PC-3 (cell line): Measurements from ENCODE around the gene C12orf57. TPM values are rescaled to one million over a fixed set of nuclear protein-coding genes. Genes with fewer than 3 reads are reported as not detected.
"Not testable (repeated sequence)": the region's sequence is repeated elsewhere in the genome, so short reads cannot be mapped to it uniquely, and the experiment has no call there.

Experiments
- ATAC-seq: fragments of 200-7000 bp; cut with Tn5 transposase; 2 replicates; pipeline ENCODE4 v1.9.1; 2020; ENCODE audit warnings: mild to moderate bottlenecking, moderate library complexity
- BruUV-seq: library from RNA; stranded (reverse); fragments of 400-500 nt; replicated peaks from 2 replicates; lab custom pipeline; 2021; lab: Mats Ljungman, UMichigan
- CTCF ChIA-PET: fragments of 300-600 bp; sonication (Branson Sonifier 250); formaldehyde crosslinking; loops from one replicate; lab custom pipeline; 2022; ENCODE audit warnings: antibody characterized with exemption; lab: Charles Lee
- POLR2A ChIA-PET: fragments of 300-600 bp; sonication (Branson Sonifier 250); formaldehyde crosslinking; loops from one replicate; lab custom pipeline; 2022; ENCODE audit warnings: antibody characterized with exemption; ENCODE audit not compliant: unreplicated experiment; lab: Charles Lee
- DNase-seq: peaks from one replicate; pipeline ENCODE4 v3.0.0-alpha.2; 2015
- H2AFZ ChIP-seq: fragments of 300-600 bp; sonication (generic); 2 replicates; pipeline ENCODE4 v1.6.0; 2016; ENCODE audit warnings: antibody characterized with exemption, low read length
- H3F3A ChIP-seq: fragments of 300-600 bp; sonication (generic); one replicate; pipeline ENCODE4 v1.6.0; 2017; ENCODE audit warnings: antibody characterized with exemption, low read length, control low read depth, mild to moderate bottlenecking; ENCODE audit not compliant: unreplicated experiment
- H3K27ac ChIP-seq: fragments of 300-600 bp; sonication (generic); 2 replicates; pipeline ENCODE4 v1.5.1; 2016; ENCODE audit warnings: mild to moderate bottlenecking, low read length
- H3K27me3 ChIP-seq: fragments of 300-600 bp; sonication (generic); 2 replicates; pipeline ENCODE4 v1.6.1; 2016; ENCODE audit warnings: low read length, mixed read lengths
- H3K36me3 ChIP-seq: fragments of 300-600 bp; sonication (generic); 2 replicates; pipeline ENCODE4 v1.6.1; 2016; ENCODE audit warnings: low read depth, mixed run types, low read length, mixed read lengths
- H3K4me1 ChIP-seq: fragments of 300-600 bp; sonication (generic); 2 replicates; pipeline ENCODE4 v1.5.1; 2016; ENCODE audit warnings: low read length; ENCODE audit not compliant: insufficient read depth
- H3K4me2 ChIP-seq: fragments of 300-600 bp; sonication (generic); 2 replicates; pipeline ENCODE4 v1.6.0; 2016; ENCODE audit warnings: low read length
- H3K4me3 ChIP-seq: fragments of 300-600 bp; sonication (generic); 2 replicates; pipeline ENCODE4 v1.5.1; 2016; ENCODE audit warnings: mild to moderate bottlenecking, low read length, mixed read lengths
- H3K79me2 ChIP-seq: fragments of 300-600 bp; sonication (generic); 2 replicates; pipeline ENCODE4 v1.6.1; 2017; ENCODE audit warnings: low read length, mixed read lengths
- H3K9ac ChIP-seq: fragments of 300-600 bp; sonication (generic); 2 replicates; pipeline ENCODE4 v1.6.0; 2016; ENCODE audit warnings: mild to moderate bottlenecking, low read length
- H3K9me2 ChIP-seq: fragments of 300-600 bp; sonication (generic); replicated peaks from 2 replicates; pipeline ENCODE4 v1.6.1; 2016; ENCODE audit warnings: mixed run types, low read length, mixed read lengths
- H3K9me3 ChIP-seq: fragments of 300-600 bp; sonication (generic); 2 replicates; pipeline ENCODE4 v1.6.1; 2016; ENCODE audit warnings: low read length, mixed read lengths
- H4K20me1 ChIP-seq: fragments of 300-600 bp; sonication (generic); 2 replicates; pipeline ENCODE4 v1.6.1; 2016; ENCODE audit warnings: low read length, mixed read lengths
- CTCF ChIP-seq: fragments of 300-600 bp; sonication (generic); conservative IDR thresholded peaks from 2 replicates; pipeline ENCODE4 v1.5.1; 2017; ENCODE audit warnings: antibody characterized with exemption, low read depth, mild to moderate bottlenecking, low read length
- EZH2 ChIP-seq: fragments of 300-600 bp; sonication (generic); IDR thresholded peaks from one replicate; pipeline ENCODE4 v1.6.1; 2017; ENCODE audit warnings: antibody characterized with exemption, mild to moderate bottlenecking, low read length; ENCODE audit not compliant: unreplicated experiment
- EZH2phosphoT487 ChIP-seq: fragments of 300-600 bp; sonication (generic); IDR thresholded peaks from 2 replicates; pipeline ENCODE4 v1.6.1; 2018; ENCODE audit warnings: mild to moderate bottlenecking, antibody characterized with exemption, low read length, borderline replicate concordance
- intact Hi-C: fragments of 100-400 bp; cut with micrococcal nuclease; formaldehyde crosslinking; loops from 2 replicates; pipeline ENCODE4 v1.9.0; 2023
- total RNA-seq: library from RNA; depleted of rRNA; stranded (reverse); fragments of >200 nt; gene quantifications from 2 replicates; pipeline ENCODE4 v1.2.3, GENCODE V29; 2014

The C12orf57 gene
- total RNA-seq, 1 experiment from 2014 or later, result 125 TPM

- intact Hi-C loops, result no loop called here
- TF ChIP-seq EZH2phosphoT487 (no peak), EZH2 (no peak), CTCF (no peak)
- DNase-seq, result no peak
- no peaks in the 10 kb centered on the region for H3K27me3 ChIP-seq
- no peaks in the 10 kb centered on the region for H3K36me3 ChIP-seq
- peak overlapping the region; percentile 85 for H3K4me3 ChIP-seq
- H3K4me1 ChIP-seq, result peaks cover 16% of the 10 kb centered on the region
- no peaks in the 10 kb centered on the region for H3K9me2 ChIP-seq
- no peaks in the 10 kb centered on the region for H3K9me3 ChIP-seq
- no peak overlapping the region for H3K27ac ChIP-seq
- H4K20me1 ChIP-seq, result no peaks in the 10 kb centered on the region
- ChIA-PET CTCF (no interaction called here), POLR2A (interaction anchor here (0.9 kb wide), 1 partner anchor 14 kb away, joined by 3 read pairs; no protein-coding TSS in a partner anchor)
- H3K9ac ChIP-seq, result 0 out of 2 replicates have a peak overlapping the region, but pooled peaks have one; percentile 72
- ATAC-seq, result no peak
- peak overlapping the region; percentile 99 for H3K4me2 ChIP-seq
- BruUV-seq, result no TSS peak
- no peaks in the 10 kb centered on the region for H3F3A ChIP-seq
- H3K79me2 ChIP-seq, result no peaks in the 10 kb centered on the region
- H2AFZ ChIP-seq, result peak overlapping the region; percentile 99
Observed at GRCh38 chr12:6905414-6906040, 38.3 kb upstream of the C12orf57 start.

- BruUV-seq, H3K9me3 ChIP-seq, intact Hi-C loops, H3K4me3 ChIP-seq, H3K36me3 ChIP-seq, H4K20me1 ChIP-seq, H3K9ac ChIP-seq, CTCF ChIA-PET, H3K27me3 ChIP-seq, DNase-seq, H3K79me2 ChIP-seq, H3F3A ChIP-seq, H3K4me2 ChIP-seq, H2AFZ ChIP-seq, H3K27ac ChIP-seq, POLR2A ChIA-PET, ATAC-seq, H3K9me2 ChIP-seq: not testable (repeated sequence)
- peaks cover 14% of the 10 kb centered on the region for H3K4me1 ChIP-seq
Observed at GRCh38 chr12:6908141-6908540, 35.7 kb upstream of the C12orf57 start.

- no peaks in the 10 kb centered on the region; the same call in 1 of the 2 replicates for H3K4me1 ChIP-seq
- H3K36me3 ChIP-seq, result no peaks in the 10 kb centered on the region
- CTCF ChIA-PET, result no interaction called here
Observed at GRCh38 chr12:6909421-6910145, 34.2 kb upstream of the C12orf57 start.

More at GRCh38 chr12:6909421-6910145, 34.2 kb upstream of the C12orf57 start:
- H3K4me2 ChIP-seq, result no peak overlapping the region
- POLR2A ChIA-PET, result no interaction called here
- ATAC-seq (no peak), DNase-seq (no peak)
- H3F3A ChIP-seq, result no peaks in the 10 kb centered on the region
- H3K9me3 ChIP-seq, result no peaks in the 10 kb centered on the region
- no peaks in the 10 kb centered on the region for H3K9me2 ChIP-seq
- no peak for TF ChIP-seq EZH2
- TF ChIP-seq EZH2phosphoT487, result no peak
- TF ChIP-seq CTCF, result no peak
- H3K9ac ChIP-seq, result no peak overlapping the region
- H3K79me2 ChIP-seq, result peaks cover under 1% of the 10 kb centered on the region; the same call in 1 of the 2 replicates
- no peak overlapping the region for H2AFZ ChIP-seq
- H4K20me1 ChIP-seq, result no peaks in the 10 kb centered on the region
- no peaks in the 10 kb centered on the region for H3K27me3 ChIP-seq
- BruUV-seq, result no TSS peak
- no peak overlapping the region for H3K4me3 ChIP-seq
- H3K27ac ChIP-seq, result no peak overlapping the region
- intact Hi-C loops, result no loop called here
